AML-193 (cell line): Measurements from ENCODE around the gene ENTREP3.
"Not testable (repeated sequence)": the region's sequence is repeated elsewhere in the genome, so short reads cannot be mapped to it uniquely, and the experiment has no call there.

Source experiments
- DNase-seq, 2 experiments: peaks; one replicate each; lab custom pipeline; 2025; lab: John Stamatoyannopoulos, UW

Gene ENTREP3

GRCh38 chr1:155223047-155223446 lies 32.2 kb downstream of the ENTREP3 start:
- DNase-seq: no peak

DNA sequence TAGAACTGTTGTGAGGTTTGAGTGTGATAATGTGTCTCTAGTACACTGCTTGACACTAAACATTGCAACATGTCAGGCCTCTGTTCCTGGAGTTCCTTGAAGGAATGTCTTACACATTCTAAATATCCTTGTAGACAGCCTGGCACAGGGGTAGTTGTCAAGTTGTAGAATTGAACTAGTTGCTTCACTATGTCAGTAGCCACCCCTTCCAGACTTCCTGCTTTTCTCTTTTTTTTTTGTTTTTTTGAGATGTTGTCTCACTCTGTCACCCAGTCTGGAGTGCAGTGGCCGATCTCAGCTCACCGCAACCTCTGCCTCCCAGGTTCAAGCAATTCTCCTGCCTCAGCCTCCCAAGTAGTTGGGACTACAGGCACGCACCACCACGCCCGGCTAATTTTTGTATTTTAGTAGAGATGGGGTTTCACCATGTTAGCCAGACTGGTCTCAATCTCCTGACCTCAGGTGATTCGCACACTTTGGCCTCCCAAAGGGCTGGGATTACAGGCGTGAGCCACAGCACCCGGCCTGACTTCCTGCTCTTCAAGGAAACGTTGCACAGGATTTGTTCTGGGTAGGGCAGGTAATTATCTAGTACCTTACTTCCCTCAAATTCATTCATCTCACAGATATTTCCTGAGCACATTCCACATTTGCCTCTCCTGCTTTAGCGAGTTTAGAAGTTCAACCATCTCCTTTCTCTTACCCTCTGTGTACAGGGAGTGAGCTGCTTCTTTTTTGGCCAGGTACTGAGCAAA lies 34.9 kb downstream of the ENTREP3 start:
- DNase-seq: not testable (repeated sequence)

- DNase-seq: peak; percentile 80 to 86
Observed at GRCh38 chr1:155219592-155220031, 35.7 kb downstream of the ENTREP3 start.

- DNase-seq: no peak
Observed at GRCh38 chr1:155218854-155219591, 36.3 kb downstream of the ENTREP3 start.

- DNase-seq: not testable (repeated sequence)
Observed at GRCh38 chr1:155214702-155215101, 40.6 kb downstream of the ENTREP3 start.

- DNase-seq: not testable (repeated sequence)
Observed at GRCh38 chr1:155212051-155212440, 43.2 kb downstream of the ENTREP3 start.

DNA sequence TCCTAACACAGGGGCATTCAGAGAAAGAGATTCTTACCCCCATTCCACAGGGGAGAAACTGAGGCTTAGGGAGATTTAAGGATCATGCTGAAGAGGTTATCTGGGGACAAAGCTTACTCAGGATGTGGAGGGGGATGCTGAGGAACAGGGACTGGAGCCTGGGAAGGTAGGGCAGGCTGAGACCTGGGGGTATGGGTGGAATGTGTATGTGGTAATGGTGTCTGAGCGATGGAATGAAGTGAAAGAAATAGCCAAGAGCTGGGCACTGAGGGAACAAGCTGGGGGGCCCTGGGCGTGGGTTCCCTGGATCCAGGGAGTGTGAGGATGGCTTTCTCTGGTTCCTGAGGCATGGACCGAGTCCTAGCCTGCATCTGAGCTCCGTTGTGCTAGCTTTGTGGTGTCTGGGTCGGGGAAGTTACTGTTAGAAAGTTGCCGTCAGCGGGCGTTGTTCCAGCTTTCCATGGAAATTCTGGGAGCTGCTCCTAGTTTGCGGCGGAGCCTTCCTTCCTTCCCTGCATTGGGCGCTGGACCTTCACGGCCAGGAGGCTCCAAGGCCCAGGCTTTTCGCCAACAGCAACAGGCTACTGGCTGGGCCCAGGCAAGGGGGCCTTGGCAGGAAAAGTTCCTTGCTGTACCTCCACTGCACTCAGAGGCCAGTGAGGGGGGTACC lies 43.8 kb downstream of the ENTREP3 start:
- DNase-seq: not testable (repeated sequence)

- peak; percentile 40 to 42 for DNase-seq
Observed at GRCh38 chr1:155210314-155211104, 44.8 kb downstream of the ENTREP3 start.

DNA sequence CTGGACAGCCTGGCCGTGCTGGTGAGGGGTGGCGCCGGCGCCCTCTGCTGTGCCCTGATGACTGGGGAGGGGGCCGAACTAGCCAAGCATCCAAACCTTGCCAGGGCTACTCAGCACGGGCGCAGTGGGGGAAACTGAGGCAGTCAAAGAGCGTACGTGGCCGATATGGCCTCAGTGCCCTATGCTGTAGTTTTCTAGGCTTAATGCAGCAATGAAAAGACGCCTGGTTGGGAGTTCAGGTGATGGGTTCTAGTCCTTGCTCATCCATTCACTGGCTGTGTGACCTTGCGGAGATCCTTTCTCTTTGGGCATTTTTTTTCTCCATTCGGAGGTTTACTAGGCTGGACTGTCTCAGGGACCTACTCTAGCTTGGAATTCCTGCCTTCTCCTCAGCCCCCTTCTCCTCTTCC lies 46.0 kb downstream of the ENTREP3 start:
- no peak for DNase-seq

- DNase-seq: peak; percentile 63 to 67
Observed at GRCh38 chr1:155208541-155209311, 46.6 kb downstream of the ENTREP3 start, which contains the start of gene MTX1. Gene MTX1, plus strand, starts transcription at chr1:155208695. Its CDS starts 110 bp downstream, at chr1:155208805.

- no peak for DNase-seq
Observed at GRCh38 chr1:155207806-155208540, 47.3 kb downstream of the ENTREP3 start, which contains the start of gene THBS3. Gene THBS3, minus strand, starts transcription at chr1:155207897. Its CDS starts 21 bp downstream, at chr1:155207876.

GRCh38 chr1:155206891-155207805 lies 48.1 kb downstream of the ENTREP3 start:
- DNase-seq: peak; percentile 70 to 77

DNA sequence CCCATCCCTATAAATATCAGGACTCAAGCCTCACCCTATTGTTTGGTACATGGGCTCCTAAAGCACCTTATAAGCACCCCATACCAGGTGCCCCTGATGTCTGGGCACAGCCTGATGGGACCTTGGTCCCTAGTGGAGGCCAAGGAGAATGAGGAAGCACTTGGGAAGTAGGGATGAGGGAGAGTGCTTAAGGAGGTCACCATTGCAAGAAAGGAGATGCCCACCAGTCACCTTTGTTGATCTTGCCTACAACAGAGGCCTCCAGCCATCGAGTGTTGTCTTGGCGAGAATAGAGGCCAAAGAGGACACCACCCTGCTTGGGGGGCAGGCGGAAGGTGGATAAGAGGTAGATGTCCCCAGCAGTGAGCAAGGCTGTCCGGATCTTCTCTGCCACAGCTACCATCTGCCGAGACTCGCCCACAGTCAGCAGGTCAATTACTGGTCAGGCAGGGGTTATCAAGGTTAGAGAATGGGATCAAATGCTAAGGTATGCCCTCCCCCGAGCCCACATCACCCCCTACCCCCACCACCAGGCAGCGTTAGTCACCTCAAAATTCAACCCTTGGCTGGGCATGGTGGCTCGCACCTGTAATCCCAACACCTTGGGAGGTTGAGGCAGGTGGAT lies 49.2 kb downstream of the ENTREP3 start:
- DNase-seq: no peak

GRCh38 chr1:155205035-155205434 lies 50.2 kb downstream of the ENTREP3 start:
- DNase-seq: no peak

DNA sequence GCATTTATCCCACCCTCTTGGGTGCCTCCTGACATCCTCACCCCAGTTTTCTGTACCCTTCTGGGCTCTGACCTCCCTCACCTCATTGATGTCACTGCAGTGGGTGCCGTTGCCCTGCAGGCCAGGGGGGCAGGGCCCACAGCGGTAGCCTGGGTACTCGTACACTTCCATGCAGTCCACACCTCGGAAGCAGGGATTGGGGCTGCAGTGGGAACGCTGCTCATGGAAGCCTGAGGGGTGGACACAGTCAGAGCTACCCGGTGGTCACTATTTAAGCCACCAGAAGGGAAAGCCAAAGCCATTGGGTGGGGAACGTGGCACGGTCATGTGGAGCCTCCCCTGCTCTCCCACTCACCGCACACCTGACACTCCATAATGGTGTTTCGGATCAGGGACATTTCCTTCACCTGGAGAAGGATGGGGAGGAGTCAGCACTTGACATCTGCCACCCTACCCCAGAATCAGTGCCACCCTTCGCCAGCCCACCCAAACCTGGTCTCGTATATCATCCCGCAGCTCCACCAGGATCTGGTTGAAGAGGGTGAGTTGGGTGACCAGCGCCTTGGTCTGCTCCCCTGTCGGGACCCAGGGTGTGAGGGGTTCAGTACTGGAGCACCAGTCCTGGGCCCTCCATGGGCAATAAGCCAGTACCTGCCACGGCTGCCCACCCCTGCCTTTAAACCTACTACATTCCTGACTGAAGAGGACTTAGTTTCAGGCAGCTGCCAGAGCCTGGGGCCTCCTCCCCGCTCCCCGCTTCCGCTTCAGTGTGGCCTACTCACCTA lies 52.4 kb downstream of the ENTREP3 start:
- no peak for DNase-seq

- DNase-seq: no peak
Observed at GRCh38 chr1:155202198-155202597, 53.1 kb downstream of the ENTREP3 start.

DNA sequence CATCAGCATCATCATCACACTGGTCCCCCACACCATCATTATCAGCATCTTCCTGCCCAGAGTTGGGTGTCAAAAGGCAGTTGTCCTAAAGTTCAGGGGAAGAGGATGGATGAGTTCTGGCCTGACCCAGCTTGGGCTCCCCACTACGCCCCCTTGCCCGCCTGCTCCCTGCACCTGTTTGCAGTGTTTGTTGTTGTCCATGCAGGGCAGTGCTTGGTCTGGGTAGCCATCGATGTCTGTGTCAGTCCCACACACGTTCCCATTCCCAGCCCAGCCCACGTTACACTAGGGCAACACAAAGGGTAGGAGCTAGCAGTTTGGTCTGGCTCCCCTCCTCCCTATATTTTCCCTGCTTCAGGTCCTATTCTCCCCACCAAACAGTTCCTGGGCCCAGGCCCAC lies 54.4 kb downstream of the ENTREP3 start:
- DNase-seq: no peak

DNA sequence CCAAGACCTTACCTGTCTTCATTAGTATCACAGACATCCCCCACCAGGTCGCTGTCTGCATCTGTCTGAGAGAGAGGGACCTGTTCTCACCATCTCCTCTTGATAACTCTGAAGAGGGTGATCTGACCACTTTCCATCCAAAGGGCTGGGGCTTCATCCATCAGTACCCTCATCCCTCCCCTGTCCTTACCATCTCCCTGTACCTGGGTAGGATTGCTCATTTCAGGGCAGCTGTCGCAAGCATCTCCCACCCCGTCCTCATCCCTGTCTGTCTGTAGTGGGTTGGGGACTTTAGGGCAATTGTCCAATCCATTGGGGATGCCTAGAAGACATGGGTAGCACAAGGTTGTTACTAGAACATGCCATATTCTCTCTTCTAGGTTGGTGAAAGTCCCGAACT lies 55.5 kb downstream of the ENTREP3 start:
- no peak for DNase-seq
